GM21529 (cell line): ENCODE data around the gene SYCP2.

ENCODE experiments used
- ATAC-seq: cut with Tn5 transposase; IDR thresholded peaks from one replicate; pipeline ENCODE4 v1.9.1; 2021; ENCODE audit not compliant: unreplicated experiment

The SYCP2 gene

GRCh38 chr20:59836767-59837166, 96.7 kb downstream of the SYCP2 start:
- ATAC-seq: no peak

GRCh38 chr20:59835448-59836395, 97.7 kb downstream of the SYCP2 start:
- ATAC-seq: no peak

DNA sequence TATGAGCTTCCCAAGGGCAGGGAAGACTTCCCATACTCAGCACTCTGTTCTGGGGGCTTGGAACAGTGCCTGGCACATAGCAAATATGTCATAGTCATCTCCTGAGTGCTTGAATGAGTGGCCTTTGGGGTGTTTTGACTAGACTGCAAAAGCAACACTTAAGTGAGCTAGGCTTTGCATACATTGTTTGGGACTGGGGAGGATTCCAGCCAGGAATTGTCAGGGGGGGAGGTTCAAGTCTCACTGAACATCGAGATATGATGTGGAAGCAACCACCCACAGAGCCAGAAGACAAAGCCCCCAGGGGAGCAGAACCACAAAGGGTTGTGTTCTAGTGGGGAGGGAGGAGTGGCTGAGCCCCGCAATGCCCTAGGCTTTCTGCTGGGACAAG, 98.4 kb downstream of the SYCP2 start:
- ATAC-seq: no peak

DNA sequence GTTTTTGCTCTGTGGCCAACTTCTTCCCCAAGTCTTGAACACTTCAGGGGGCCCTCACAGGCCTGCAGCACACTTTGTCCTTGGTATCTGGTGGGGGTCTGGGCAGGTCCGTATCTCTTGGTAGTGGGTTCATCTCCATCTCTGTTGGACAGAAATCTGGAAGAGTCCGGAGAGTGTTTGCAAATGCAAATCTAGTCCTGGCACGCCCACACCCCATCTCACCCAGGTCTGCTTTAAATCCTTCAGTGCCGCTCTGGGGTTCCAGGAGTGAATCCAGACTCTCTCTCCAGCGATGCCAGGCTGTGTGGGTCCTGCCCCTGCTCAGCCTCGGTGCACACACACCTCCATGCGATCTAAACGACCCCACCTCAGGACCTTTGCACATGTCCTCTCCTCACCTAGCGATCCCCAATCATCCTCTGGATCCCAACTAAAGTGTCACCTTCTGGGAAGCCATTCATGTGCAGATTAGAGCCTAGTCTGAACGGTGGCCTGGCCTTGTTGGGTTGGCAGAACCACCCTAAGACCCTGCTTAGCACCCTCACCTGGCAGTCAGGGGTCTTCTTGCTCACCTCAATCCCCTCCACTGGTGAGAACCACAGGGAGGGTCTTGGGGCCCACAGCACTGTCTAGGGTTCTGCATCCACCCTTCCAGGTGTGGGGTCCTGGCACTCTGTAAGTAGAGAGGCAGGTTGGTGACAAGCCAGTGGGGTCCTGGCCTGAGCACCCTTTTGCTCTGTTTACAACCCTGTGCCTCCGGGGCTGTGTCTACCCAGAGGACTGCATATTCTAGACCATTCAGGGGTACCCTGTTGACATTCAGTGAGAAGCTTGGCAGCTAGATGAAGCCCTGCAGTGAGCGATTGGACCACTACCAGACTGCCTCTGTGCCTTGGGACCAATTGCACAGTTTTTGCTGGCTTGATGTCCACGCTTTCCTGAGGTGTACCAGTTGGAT, 100.8 kb downstream of the SYCP2 start:
- ATAC-seq: no peak

- ATAC-seq: no peak
Measured at GRCh38 chr20:59831916-59832270, 101.5 kb downstream of the SYCP2 start.

DNA sequence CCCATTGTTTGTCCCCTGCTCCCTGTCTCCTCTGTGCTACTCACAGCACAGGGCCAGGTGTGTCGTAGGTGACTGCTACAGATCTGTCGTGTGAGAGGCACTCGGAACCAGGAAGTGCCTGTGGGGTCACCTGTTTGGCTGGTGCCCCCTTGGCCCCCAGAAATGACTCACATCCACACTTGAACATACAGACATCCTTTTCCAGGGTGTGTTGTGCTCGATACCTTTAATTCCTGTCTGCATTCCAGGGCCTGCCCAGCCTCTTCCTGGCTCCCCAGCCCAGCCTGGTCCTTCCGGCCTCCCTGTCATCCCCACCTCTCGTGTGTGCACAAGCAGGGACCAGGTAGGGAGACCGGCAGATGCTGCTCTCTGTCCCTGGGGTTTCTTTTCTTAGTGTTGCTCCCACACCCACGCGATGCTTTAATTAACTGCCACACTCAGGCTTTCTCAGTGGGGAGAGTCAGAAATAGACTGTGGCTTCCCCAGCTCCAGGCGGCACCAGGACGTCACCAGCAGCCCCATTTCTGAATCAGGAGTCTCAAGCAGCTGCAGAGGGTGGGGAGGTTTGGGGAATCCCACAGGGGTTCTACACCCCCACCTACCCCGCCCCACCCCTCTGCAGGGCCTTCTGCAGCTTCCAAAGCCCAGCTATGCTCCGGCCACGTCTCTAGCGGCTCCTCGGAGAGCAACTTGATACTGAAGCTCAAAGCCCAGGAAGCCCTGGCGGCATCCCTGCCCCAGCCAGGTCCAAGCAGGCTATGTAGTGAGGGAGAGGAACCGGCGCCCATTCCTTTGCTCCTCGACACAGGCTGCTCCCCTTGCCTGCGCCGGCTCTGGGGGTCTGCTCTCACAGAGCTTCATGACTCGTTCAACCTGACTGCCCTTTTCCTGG, 102.2 kb downstream of the SYCP2 start:
- ATAC-seq: no peak

GRCh38 chr20:59830665-59831023, 102.8 kb downstream of the SYCP2 start:
- no peak for ATAC-seq

DNA sequence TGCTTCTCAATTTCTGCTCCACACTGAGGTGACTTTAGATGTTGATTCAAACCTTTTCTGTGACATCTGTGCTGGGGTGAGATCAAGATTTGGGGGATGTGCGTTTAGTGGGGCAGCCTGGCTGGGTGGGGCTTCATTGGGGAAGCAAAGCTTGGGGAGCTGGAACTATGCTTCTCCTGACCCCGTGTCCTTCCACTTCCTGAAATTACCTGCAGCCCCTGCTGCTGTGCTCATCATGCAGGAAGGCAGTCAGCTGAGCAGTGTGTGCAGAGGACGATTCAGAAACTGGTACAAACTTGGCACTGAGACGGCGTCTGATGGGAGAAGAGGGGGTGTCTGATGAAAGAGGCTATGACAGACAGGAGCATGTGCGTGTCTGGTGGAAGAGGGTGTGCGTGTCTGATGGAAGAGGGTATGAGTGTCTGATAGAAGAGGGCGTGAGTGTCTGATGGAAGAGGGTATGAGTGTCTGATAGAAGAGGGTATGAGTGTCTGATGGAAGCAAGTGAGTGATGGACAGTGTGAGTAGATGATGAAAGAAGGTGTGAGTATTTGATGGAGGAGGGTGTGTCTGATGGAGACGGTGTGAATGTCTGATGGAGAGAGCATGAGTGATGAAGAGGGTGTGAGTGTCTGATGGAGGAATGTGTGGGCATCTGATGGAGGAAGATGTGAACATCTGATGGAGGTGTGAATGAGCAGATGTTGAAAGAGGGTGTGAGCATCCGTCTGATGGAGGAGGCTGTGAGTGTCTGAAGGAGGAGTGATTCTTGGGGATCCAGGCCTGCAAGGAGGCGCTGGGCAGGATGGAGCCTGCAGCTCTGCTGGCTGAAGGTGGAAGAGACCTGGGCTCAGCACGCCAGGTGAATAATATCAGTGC, 103.4 kb downstream of the SYCP2 start:
- no peak for ATAC-seq

DNA sequence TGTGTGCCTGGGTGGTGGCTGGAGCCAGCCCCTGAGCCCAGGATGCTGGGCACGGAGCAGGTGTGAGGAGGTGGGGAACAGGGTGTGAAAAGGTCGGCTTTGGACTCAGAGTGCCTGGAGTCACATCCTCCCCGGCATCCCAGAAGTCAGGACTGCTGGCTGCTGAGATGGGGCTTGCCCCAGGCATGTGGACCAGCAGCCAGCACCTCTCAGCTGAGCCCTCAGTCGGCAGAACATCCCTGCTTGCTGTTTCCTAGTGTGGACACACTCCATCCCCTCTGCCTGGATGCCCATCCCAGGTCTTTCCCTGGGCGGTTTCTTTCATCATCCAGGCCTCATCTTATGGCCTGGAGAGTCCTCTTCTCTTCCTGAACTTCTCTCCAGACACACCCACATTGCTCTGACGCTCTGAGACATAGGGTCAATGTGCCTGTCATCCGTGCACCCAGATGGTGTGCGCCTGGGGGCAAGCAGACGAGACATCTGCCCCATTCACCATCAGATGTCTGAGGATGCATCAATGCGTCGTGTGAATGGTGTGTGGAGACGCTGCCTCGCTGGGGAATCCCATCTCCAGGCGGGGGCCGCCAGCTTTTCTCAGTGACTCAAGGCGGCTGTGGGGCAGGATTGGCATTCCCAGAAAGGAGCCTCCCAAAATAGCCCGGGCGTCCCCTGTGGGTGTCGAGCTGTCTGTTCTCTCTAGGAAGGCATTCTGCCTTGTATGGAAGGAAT, 104.2 kb downstream of the SYCP2 start:
- no peak for ATAC-seq

GRCh38 chr20:59828125-59829053, 105.0 kb downstream of the SYCP2 start:
- ATAC-seq: no peak

DNA sequence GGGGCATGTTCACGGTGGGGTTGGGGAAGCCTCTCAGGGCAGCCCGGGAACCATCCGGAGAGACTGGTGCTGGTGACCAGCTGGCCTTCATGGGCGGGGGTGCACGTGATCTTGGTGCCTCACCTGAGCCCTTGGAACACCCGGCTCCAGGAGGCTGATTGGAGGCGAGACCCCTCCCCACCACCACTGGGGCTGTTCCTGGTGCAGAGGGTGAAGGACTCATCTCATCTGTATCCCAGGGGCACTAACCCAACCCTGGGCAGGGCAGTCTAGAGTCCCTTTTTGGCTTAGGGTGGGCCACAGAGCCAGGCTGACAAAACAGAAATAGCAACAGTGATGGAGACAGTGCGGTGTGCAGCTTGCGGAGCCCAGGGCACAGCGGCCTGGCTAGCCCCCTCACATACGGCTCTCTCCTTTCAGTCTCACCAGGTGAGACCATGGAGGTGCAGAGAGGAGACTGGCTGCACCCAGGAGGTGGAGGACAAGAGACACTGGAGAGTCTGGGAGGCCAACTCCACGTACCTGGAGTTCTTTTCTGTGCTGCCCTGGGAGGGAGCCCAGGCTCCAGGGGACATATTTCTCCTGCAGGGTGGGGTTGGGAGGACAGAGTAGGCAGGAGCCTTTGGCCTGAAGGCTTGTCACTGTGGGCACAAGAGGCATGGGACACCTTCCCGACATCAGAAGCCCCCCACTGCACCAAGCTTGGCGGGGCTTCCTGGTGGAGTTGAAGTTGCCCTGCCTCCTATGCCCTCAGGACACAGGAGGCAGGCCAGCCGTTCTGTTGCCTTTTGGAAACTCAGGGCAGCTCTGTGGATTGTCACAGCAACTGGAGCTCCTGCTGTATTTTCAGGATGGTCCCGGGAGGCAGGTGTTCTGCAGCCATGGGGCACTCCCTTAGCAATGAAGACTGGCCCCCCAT, 106.0 kb downstream of the SYCP2 start:
- no peak for ATAC-seq

DNA sequence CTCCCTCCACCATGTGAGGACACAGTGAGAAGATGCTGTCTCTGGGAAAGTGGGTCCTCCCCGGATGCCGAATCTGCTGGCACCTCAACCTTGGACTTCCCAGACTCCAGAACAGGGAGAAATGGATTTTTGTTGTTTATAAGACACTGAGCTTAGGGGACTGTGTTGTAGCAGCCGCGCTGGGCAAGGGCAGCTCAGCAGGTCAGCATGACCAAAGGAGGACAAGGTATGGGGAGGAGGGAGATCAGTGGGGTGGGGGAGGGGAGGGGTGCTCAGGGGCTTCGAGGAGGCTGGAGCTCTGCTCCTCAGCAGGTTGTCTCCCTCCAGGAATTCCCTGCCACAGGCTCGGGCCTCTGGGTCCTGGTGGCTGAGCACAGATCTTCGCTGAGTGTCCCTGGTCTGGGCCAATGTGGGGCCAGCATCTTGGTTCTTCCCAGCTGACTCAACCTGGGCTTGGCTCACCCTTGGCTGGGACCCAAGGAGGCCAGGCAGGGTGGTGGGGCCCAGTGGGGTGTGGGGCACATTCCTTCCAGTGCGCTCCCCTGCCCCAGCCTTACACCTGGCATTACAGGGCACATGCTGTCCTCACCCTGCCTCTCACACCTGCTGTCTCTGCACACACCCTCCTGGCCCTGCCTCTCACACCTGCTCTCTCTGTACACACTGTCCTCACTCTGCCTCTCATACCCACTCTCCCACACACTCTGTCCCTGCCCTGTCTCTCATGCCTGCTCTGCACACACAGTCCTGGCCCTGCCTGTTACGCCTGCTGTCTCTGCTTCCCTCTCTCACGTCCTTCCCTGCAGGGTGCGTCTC, 107.3 kb downstream of the SYCP2 start:
- ATAC-seq: no peak

DNA sequence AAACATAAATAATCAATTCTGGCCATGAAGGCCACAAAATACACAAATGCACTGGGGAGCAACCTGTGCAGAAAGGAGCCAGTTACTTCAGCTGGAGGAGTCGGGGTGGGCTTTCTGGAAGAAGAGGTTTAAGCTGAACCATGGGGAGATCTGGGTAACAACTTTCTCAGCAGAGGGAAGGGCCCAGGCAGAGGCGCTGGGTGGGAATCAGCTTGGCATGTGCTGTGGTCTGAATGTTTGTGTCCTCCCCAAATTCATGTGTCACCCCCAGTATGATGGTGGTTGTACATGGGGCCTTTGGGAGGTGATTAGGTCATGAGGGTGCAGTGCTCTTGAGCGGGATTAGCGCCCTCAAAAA, 107.9 kb downstream of the SYCP2 start:
- no peak for ATAC-seq

DNA sequence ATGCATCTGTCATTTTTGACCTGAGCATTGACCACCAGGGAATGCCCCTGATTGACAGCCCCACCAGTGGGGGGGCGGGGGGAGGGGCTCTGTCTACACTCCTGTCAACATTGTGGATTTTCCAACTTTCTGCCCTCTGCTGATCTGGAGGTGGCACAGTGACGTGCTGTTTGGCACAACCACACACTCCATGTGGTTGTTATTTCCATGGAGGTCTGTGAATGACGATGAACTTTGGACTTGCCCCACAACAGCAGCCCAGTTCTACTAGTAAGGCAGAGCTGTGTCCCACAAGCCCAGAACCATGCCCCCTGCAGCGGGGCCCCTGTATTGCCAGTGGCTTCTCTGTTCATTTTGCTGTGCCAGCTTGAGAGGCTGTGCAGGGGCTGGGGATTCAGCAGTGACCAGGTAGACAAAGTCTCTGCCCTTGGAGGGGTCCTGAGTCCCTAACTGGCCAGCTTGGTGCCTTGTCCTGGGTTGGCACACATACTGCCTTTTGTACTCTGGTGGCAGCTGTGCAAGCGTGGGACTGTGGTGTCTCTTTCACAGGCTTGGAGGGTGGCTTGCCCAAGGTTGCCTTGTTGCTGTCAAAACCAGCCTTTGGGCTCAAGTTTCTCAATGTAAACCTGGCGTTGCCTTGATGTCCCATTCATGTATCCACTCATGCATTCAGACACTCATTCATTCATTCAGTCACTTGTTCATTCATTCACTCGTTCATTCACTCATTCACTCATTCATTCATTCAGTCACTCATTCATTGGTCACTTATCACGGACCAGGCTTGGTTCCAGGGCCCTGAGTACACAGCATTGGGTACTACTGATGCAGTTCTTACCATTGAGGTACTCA, 108.5 kb downstream of the SYCP2 start:
- ATAC-seq: no peak

GRCh38 chr20:59823491-59824259, 109.8 kb downstream of the SYCP2 start:
- ATAC-seq: no peak
